ENCODE measurements around the gene ELK3.

- TF ChIP-seq, protein P1, sequence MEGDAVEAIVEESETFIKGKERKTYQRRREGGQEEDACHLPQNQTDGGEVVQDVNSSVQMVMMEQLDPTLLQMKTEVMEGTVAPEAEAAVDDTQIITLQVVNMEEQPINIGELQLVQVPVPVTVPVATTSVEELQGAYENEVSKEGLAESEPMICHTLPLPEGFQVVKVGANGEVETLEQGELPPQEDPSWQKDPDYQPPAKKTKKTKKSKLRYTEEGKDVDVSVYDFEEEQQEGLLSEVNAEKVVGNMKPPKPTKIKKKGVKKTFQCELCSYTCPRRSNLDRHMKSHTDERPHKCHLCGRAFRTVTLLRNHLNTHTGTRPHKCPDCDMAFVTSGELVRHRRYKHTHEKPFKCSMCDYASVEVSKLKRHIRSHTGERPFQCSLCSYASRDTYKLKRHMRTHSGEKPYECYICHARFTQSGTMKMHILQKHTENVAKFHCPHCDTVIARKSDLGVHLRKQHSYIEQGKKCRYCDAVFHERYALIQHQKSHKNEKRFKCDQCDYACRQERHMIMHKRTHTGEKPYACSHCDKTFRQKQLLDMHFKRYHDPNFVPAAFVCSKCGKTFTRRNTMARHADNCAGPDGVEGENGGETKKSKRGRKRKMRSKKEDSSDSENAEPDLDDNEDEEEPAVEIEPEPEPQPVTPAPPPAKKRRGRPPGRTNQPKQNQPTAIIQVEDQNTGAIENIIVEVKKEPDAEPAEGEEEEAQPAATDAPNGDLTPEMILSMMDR (IDR thresholded peaks at IDR 0.05): no peak
- TF ChIP-seq POLR2A (IDR thresholded peaks at IDR 0.05): no peak
These were observed 107.6 kb downstream of the ELK3 start for GRCh38 chr12:96301732-96302131.

All from lower leg skin (tissue), 3 donors.